Ovary (tissue), 3 donors: ENCODE results near the gene RIOX2.

Experiments used
- CTCF ChIP-seq, 3 donors: fragments of 450-650 bp in 2 of 3; fragments of 200-600 bp in 1 of 3; IDR thresholded peaks; one replicate each; pipeline versions ENCODE4 v1.5.1 to v1.8.0; 2016 to 2022; ENCODE audit warnings: antibody characterized with exemption in 3 of 3, mild to moderate bottlenecking in 1 of 3
- POLR2A ChIP-seq: fragments of 450-650 bp; IDR thresholded peaks from one replicate; pipeline ENCODE4 v1.6.1; 2017; ENCODE audit warnings: antibody characterized with exemption, mild to moderate bottlenecking, moderate library complexity
- donor health status: DM: no; HTN: no; CAD: no.

GRCh38 chr3:97928986-97929385 is 43.2 kb downstream of the RIOX2 start:
- no peak for TF ChIP-seq CTCF (IDR thresholded peaks at IDR 0.05)
- TF ChIP-seq POLR2A, result no peak
